Measurements from ENCODE around the gene GPRC5A. TPM values are rescaled to one million over a fixed set of nuclear protein-coding genes. Genes with fewer than 3 reads are reported as not detected.

Gene GPRC5A
- total and polyA plus RNA-seq, 2 donors (not counting 3 experiments of a cell fraction or from before 2014, with no cell fraction given), result 22.7 to 86.4 TPM

GRCh38 chr12:12898136-12898717, 6.9 kb downstream of the GPRC5A start:
- intact Hi-C loops (cut with micrococcal nuclease) (loop anchor here (5.0 kb wide), 1 partner anchor 171 kb away; no protein-coding TSS in a partner anchor), dilution Hi-C loops (cut with MboI; ENCODE audit: extremely low pct_ligation_motif_present, low sequenced_read_pairs) (no loop called here)
- TF ChIP-seq MAX (IDR thresholded peaks at IDR 0.05; ENCODE audit: insufficient read depth, insufficient read length), result no peak
- TF ChIP-seq EZH2 (IDR thresholded peaks at IDR 0.05; ENCODE audit: borderline replicate concordance, low read depth, low read length, severe bottlenecking), result no peak
- no peak for TF ChIP-seq JUN (IDR thresholded peaks at IDR 0.05; ENCODE audit: borderline replicate concordance, insufficient read depth, insufficient read length, low read depth)
- TF ChIP-seq MYC (IDR thresholded peaks at IDR 0.05; ENCODE audit: low read depth, low read length), result no peak
- TF ChIP-seq POLR2A (IDR thresholded peaks at IDR 0.05; ENCODE audit: low read depth, low read length), result no peak
- TF ChIP-seq CTCF (IDR thresholded peaks at IDR 0.05; ENCODE audit: extremely low read depth in 1 of 2, insufficient read depth in 1 of 2, low read depth in 1 of 2, low read length in 2 of 2), result no peak
- no peak for TF ChIP-seq FOS (IDR thresholded peaks at IDR 0.05; ENCODE audit: borderline replicate concordance, insufficient read depth, low read length)
- no peak for TF ChIP-seq POLR2AphosphoS5 (IDR thresholded peaks at IDR 0.05; ENCODE audit: insufficient read depth, low read depth, low read length)
- TF ChIP-seq GATA2 (IDR thresholded peaks at IDR 0.05; ENCODE audit: insufficient read depth, insufficient read length, low read depth, low read length), result no peak
- Histone ChIP-seq H3K9ac (replicated peaks; ENCODE audit: extremely low read depth, insufficient read depth, low read length) (no peak overlapping the region), H4K20me1 (replicated peaks; ENCODE audit: control insufficient read depth, extremely low read depth, insufficient read depth, low read length) (no peaks in the 10 kb centered on the region), H3K27ac (ENCODE audit: insufficient read depth, low read depth, low read length) (peak overlapping the region; percentile 91), H3K79me2 (ENCODE audit: control insufficient read depth, insufficient read depth, low read length) (peaks cover 13% of the 10 kb centered on the region), H3K27me3 (ENCODE audit: control insufficient read depth in 2 of 2, insufficient read depth in 2 of 2, low read length in 2 of 2) (no peaks in the 10 kb centered on the region), H3K36me3 (ENCODE audit: control insufficient read depth in 2 of 2, extremely low read depth in 1 of 2, insufficient read depth in 2 of 2, low read length in 2 of 2) (no peaks in the 10 kb centered on the region), H3K4me3 (replicated peaks in 1 of 3; ENCODE audit: insufficient read depth in 1 of 3, low read depth in 1 of 3, low read length in 3 of 3) (no peak overlapping the region), H3K4me2 (ENCODE audit: insufficient read depth, low read length) (no peak overlapping the region), H3K4me1 (ENCODE audit: control insufficient read depth, extremely low read depth, insufficient read depth, low read length) (peaks cover 39% of the 10 kb centered on the region), H3K9me3 (replicated peaks; ENCODE audit: control insufficient read depth, insufficient read depth, low read length) (no peaks in the 10 kb centered on the region), H2AFZ (ENCODE audit: low read depth, low read length) (no peak overlapping the region), H3K9me1 (replicated peaks; ENCODE audit: control insufficient read depth, extremely low read depth, insufficient read depth, low read length) (no peaks in the 10 kb centered on the region)
- ChIA-PET CTCF (interaction anchor here (0.6 to 6.6 kb wide), 5 partner anchors 18 to 314 kb away, joined by 3 to 51 read pairs (median 3); no protein-coding TSS in a partner anchor), POLR2A (interaction anchor here (1.4 kb wide), 1 partner anchor 61 kb away, joined by 3 read pairs; no protein-coding TSS in a partner anchor)
- FAIRE-seq (peak; percentile 66), DNase-seq (ENCODE audit: low read depth, low spot score) (no peak)
- no TSS peak for BruUV-seq (replicated peaks)
